ENCODE results near the gene POC1A. TPM values are rescaled to one million over a fixed set of nuclear protein-coding genes. Genes with fewer than 3 reads are reported as not detected.

The POC1A gene
- total RNA-seq, 1 donor from 2014 or later = 3.7 TPM

DNA sequence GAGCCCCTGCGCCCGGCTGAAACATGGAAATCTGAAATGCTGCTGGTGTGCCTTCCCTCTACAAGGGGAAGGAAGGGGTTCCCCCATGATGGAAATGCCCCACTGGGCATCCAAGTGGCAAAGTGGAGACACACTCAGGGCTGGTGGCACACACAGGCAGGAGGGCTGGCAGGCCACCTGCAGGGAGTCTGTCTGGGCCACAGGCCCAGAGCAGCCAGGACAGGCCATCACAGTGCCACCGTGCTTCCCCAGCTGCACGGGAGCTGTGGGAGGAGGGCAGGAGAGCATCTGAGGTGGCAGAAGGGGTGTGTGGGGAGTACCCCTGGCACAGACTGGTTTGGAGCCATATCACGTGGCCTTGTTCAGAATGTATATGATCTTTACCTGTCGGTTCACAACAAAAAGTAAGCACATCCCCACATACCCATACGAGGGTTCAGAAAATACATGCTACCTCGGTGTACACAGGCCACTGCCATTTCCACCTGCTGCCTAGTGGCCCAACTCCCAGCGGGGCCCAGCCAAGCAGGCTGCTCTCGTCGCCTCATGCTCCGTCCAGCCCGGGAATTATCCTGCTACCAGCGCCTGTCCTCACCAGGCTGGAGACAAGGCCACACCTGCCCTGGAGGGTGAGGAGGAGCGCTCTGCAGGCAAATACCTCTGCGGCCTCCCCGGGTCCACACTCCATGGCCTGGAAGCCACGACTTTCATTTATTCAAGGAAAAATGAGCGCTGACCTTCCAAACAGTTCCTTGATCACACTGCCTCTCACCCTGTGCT is 75.3 kb downstream of the POC1A start:
- no peak overlapping the region for H3K4me2 ChIP-seq (ENCODE audit: low read length)
- FAIRE-seq (no peak), DNase-seq (ENCODE audit: low read depth) (no peak)
- no peak overlapping the region for H2AFZ ChIP-seq (ENCODE audit: low read depth, low read length)
- peaks cover 9% of the 10 kb centered on the region for H3K36me3 Mint-ChIP-seq (ENCODE audit: low read depth, unreplicated experiment)
- H3K4me3 Mint-ChIP-seq (ENCODE audit: unreplicated experiment) = no peak overlapping the region
- H3K9ac ChIP-seq (ENCODE audit: low read length) = no peak overlapping the region
- H3K27ac ChIP-seq (ENCODE audit: low read depth, low read length) = no peak overlapping the region
- no peaks in the 10 kb centered on the region for H3K9me3 Mint-ChIP-seq (ENCODE audit: unreplicated experiment)
- no peaks in the 10 kb centered on the region for H3K4me1 ChIP-seq (ENCODE audit: insufficient read depth, low read length)
- H3K4me3 ChIP-seq (ENCODE audit: insufficient read depth, low read depth, low read length) = no peak overlapping the region
- H3K27me3 Mint-ChIP-seq (ENCODE audit: low read depth, unreplicated experiment) = peaks cover 8% of the 10 kb centered on the region
- no peaks in the 10 kb centered on the region for H3K4me1 Mint-ChIP-seq (ENCODE audit: low read depth, unreplicated experiment)
- H3K27me3 ChIP-seq (ENCODE audit: insufficient read depth, low read length) = no peaks in the 10 kb centered on the region
- H4K20me1 ChIP-seq (ENCODE audit: insufficient read depth, low read length) = no peaks in the 10 kb centered on the region
- H3K9me3 ChIP-seq (ENCODE audit: insufficient read depth, low read depth, low read length) = no peaks in the 10 kb centered on the region
- H3K27ac Mint-ChIP-seq (ENCODE audit: unreplicated experiment) = no peak overlapping the region
- no peaks in the 10 kb centered on the region for H3K36me3 ChIP-seq (ENCODE audit: insufficient read depth, low read length)
- no peaks in the 10 kb centered on the region for H3K79me2 ChIP-seq (ENCODE audit: insufficient read depth, low read length)
- no peak for TF ChIP-seq EZH2 (IDR thresholded peaks at IDR 0.05; ENCODE audit: insufficient read depth, low read length)
- TF ChIP-seq, protein P1, sequence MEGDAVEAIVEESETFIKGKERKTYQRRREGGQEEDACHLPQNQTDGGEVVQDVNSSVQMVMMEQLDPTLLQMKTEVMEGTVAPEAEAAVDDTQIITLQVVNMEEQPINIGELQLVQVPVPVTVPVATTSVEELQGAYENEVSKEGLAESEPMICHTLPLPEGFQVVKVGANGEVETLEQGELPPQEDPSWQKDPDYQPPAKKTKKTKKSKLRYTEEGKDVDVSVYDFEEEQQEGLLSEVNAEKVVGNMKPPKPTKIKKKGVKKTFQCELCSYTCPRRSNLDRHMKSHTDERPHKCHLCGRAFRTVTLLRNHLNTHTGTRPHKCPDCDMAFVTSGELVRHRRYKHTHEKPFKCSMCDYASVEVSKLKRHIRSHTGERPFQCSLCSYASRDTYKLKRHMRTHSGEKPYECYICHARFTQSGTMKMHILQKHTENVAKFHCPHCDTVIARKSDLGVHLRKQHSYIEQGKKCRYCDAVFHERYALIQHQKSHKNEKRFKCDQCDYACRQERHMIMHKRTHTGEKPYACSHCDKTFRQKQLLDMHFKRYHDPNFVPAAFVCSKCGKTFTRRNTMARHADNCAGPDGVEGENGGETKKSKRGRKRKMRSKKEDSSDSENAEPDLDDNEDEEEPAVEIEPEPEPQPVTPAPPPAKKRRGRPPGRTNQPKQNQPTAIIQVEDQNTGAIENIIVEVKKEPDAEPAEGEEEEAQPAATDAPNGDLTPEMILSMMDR (IDR thresholded peaks at IDR 0.05; ENCODE audit: insufficient read depth, low read depth, low read length) = no peak

DNA sequence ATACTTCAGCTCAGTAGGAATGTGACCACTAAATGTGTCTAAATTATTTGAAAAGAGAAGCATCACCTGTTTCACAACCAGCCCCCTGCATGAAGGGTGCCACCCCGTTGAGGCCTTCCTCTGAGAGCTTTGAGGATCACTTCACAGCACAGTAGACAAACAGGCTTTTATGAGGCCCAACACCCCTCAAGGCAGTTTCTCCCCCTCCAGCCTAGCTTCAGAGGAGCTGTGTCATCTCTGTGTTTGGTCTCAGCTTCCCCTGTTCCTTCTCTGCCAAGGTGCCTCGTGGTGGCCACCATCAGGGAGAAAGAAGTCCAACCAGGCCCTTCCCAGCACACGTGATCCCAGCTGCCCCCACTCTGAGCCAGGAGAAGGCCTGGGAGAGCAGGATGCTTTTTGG is 76.3 kb downstream of the POC1A start:
- Mint-ChIP-seq H3K36me3 (ENCODE audit: low read depth, unreplicated experiment) (peaks cover 4% of the 10 kb centered on the region), H3K27me3 (ENCODE audit: low read depth, unreplicated experiment) (peaks cover 8% of the 10 kb centered on the region), H3K9me3 (ENCODE audit: unreplicated experiment) (no peaks in the 10 kb centered on the region), H3K4me3 (ENCODE audit: unreplicated experiment) (no peak overlapping the region), H3K4me1 (ENCODE audit: low read depth, unreplicated experiment) (no peaks in the 10 kb centered on the region), H3K27ac (ENCODE audit: unreplicated experiment) (no peak overlapping the region)
- H3K4me2 ChIP-seq (ENCODE audit: low read length) = no peak overlapping the region
- no peaks in the 10 kb centered on the region for H3K4me1 ChIP-seq (ENCODE audit: insufficient read depth, low read length)
- H3K79me2 ChIP-seq (ENCODE audit: insufficient read depth, low read length) = no peaks in the 10 kb centered on the region
- H3K4me3 ChIP-seq (ENCODE audit: insufficient read depth, low read depth, low read length) = no peak overlapping the region
- FAIRE-seq (no peak), DNase-seq (ENCODE audit: low read depth) (no peak)
- H4K20me1 ChIP-seq (ENCODE audit: insufficient read depth, low read length) = no peaks in the 10 kb centered on the region
- no peak overlapping the region for H3K27ac ChIP-seq (ENCODE audit: low read depth, low read length)
- no peaks in the 10 kb centered on the region for H3K36me3 ChIP-seq (ENCODE audit: insufficient read depth, low read length)
- TF ChIP-seq, protein P1 (IDR thresholded peaks at IDR 0.05; ENCODE audit: insufficient read depth, low read depth, low read length) = no peak
- no peak for TF ChIP-seq EZH2 (IDR thresholded peaks at IDR 0.05; ENCODE audit: insufficient read depth, low read length)
- H3K9me3 ChIP-seq (ENCODE audit: insufficient read depth, low read depth, low read length) = no peaks in the 10 kb centered on the region
- no peak overlapping the region for H3K9ac ChIP-seq (ENCODE audit: low read length)
- H2AFZ ChIP-seq (ENCODE audit: low read depth, low read length) = no peak overlapping the region
- H3K27me3 ChIP-seq (ENCODE audit: insufficient read depth, low read length) = no peaks in the 10 kb centered on the region
